ENCODE results near the gene EI24. TPM values are rescaled to one million over a fixed set of nuclear protein-coding genes. Genes with fewer than 3 reads are reported as not detected.

EI24 gene
- total and polyA plus RNA-seq, 2 experiments from 2014 or later: 132 to 174 TPM

- Mint-ChIP-seq H3K27me3 (ENCODE audit: insufficient read depth, low read depth, poor library complexity) (no peaks in the 10 kb centered on the region), H3K4me3 (peak overlapping the region; percentile 87), H3K4me1 (peaks cover 11% of the 10 kb centered on the region; the same call in 2 of the 3 replicates), H3K36me3 (ENCODE audit: low read depth) (peaks cover 32% of the 10 kb centered on the region), H3K27ac (0 out of 2 replicates have a peak overlapping the region, but pooled peaks have one; percentile 52), H3K9me3 (peaks cover 18% of the 10 kb centered on the region)
- H3F3A ChIP-seq (replicated peaks; ENCODE audit: low read depth): no peaks in the 10 kb centered on the region
- peak overlapping the region; percentile 94; the same call in 1 of the 2 replicates for H2AFZ ChIP-seq
- H4K20me1 ChIP-seq (replicated peaks; ENCODE audit: insufficient read depth): no peaks in the 10 kb centered on the region; the same call in 1 of the 2 replicates
- no peaks in the 10 kb centered on the region; the same call in 1 of the 2 replicates for H3K4me1 ChIP-seq (ENCODE audit: insufficient read depth)
- H3K4me3 ChIP-seq: peak overlapping the region; percentile 97
- H3K79me2 ChIP-seq (replicated peaks; ENCODE audit: insufficient read depth): peaks cover 35% of the 10 kb centered on the region
- no peaks in the 10 kb centered on the region for H3K9me2 ChIP-seq (ENCODE audit: insufficient read depth)
- H3K36me3 ChIP-seq (ENCODE audit: insufficient read depth): peaks cover 16% of the 10 kb centered on the region; the same call in 1 of the 2 replicates
- H3K27me3 ChIP-seq (ENCODE audit: insufficient read depth): no peaks in the 10 kb centered on the region
- peak; percentile 4 for DNase-seq (ENCODE audit: low spot score)
- H3K4me2 ChIP-seq: peak overlapping the region; percentile 91
- no peak overlapping the region for H3K27ac ChIP-seq (ENCODE audit: low read depth)
- ATAC-seq: no peak
- TF ChIP-seq EZH2 (IDR thresholded peaks at IDR 0.05; ENCODE audit: low read depth, unreplicated experiment) (no peak), CTCF (conservative IDR thresholded peaks at IDR 0.05; ENCODE audit: low read depth in 2 of 2) (no peak), ZNF114 (CRISPR knock-in tag; IDR thresholded peaks at IDR 0.05) (no peak), JUNB (IDR thresholded peaks at IDR 0.05; ENCODE audit: unreplicated experiment) (no peak), EZH2phosphoT487 (IDR thresholded peaks at IDR 0.05; ENCODE audit: unreplicated experiment) (no peak), REST (IDR thresholded peaks at IDR 0.05; ENCODE audit: unreplicated experiment) (no peak), POLR2AphosphoS5 (IDR thresholded peaks at IDR 0.05; ENCODE audit: low read depth) (no peak), ZNF331 (CRISPR knock-in tag; IDR thresholded peaks at IDR 0.05; ENCODE audit: low read depth) (no peak), STAT1 (IDR thresholded peaks at IDR 0.05; ENCODE audit: unreplicated experiment) (no peak), ETS1 (IDR thresholded peaks at IDR 0.05) (no peak), NANOG (IDR thresholded peaks at IDR 0.05; ENCODE audit: borderline replicate concordance) (no peak), CREB1 (CRISPR knock-in tag; IDR thresholded peaks at IDR 0.05; ENCODE audit: low read depth) (no peak), ZNF462 (CRISPR knock-in tag; IDR thresholded peaks at IDR 0.05) (no peak)
Measured at GRCh38 chr11:125569915-125570621, 791 bp downstream of the EI24 start.
